SK-N-SH (cell line): ENCODE results near the gene SLC30A10. TPM values are rescaled to one million over a fixed set of nuclear protein-coding genes. Genes with fewer than 3 reads are reported as not detected.

ENCODE experiments used
- CTCF ChIA-PET: fragments of 300-600, 350-600 bp; formaldehyde crosslinking; extraction: SDS; loops from one replicate; lab custom pipeline; 2021; lab: Yijun Ruan, JAX
- POLR2A ChIA-PET: fragments of 350-600 bp; sonication (Branson Sonifier 250); formaldehyde crosslinking; extraction: SDS; loops from one replicate; lab custom pipeline; 2020; ENCODE audit warnings: antibody characterized with exemption, inconsistent platforms; lab: Yijun Ruan, JAX
- DNase-seq: peaks from one replicate; pipeline ENCODE4 v3.0.0; 2012
- H2AFZ ChIP-seq: fragments of 200-600 bp; sonication (generic); 2 replicates; pipeline ENCODE4 v1.8.1; 2016; ENCODE audit warnings: antibody characterized with exemption, mild to moderate bottlenecking, low read depth
- H3F3A ChIP-seq: fragments of 200-600 bp; sonication (generic); replicated peaks from 2 replicates; pipeline ENCODE3; 2016; ENCODE audit warnings: antibody characterized with exemption, mild to moderate bottlenecking; ENCODE audit not compliant: insufficient read depth
- H3K27ac ChIP-seq, 2 experiments: fragments of 200-500 bp in 1 of 2; fragments of 200-600 bp in 1 of 2; sonication (Bioruptor generic) in 1 of 2; sonication (generic), shearing (Covaris generic) in 1 of 2; 2 replicates each; pipeline versions ENCODE4 v1.5.1 to v1.6.1; 2014 to 2016; ENCODE audit warnings: low read depth in 2 of 2, inconsistent platforms in 1 of 2, low read length in 1 of 2, mild to moderate bottlenecking in 1 of 2, mixed read lengths in 1 of 2
- H3K27me3 ChIP-seq: fragments of 200-600 bp; sonication (generic), shearing (Covaris generic); 2 replicates; pipeline ENCODE4 v1.6.1; 2016; ENCODE audit warnings: mixed run types; ENCODE audit not compliant: insufficient read depth
- H3K36me3 ChIP-seq, 2 experiments: fragments of 200-500 bp in 1 of 2; fragments of 200-600 bp in 1 of 2; sonication (Bioruptor generic) in 1 of 2; sonication (generic) in 1 of 2; replicated peaks in 1 of 2; 2 replicates each; pipeline versions ENCODE3 to v1.5.1; 2014 to 2016; ENCODE audit warnings: low read length in 1 of 2, mild to moderate bottlenecking in 1 of 2; ENCODE audit not compliant: insufficient read depth in 2 of 2, control insufficient read depth in 1 of 2
- H3K4me1 ChIP-seq, 2 experiments: fragments of 200-500 bp in 1 of 2; fragments of 200-600 bp in 1 of 2; sonication (Bioruptor generic) in 1 of 2; sonication (generic), shearing (Covaris generic) in 1 of 2; 2 replicates each; pipeline versions ENCODE4 v1.5.1 to v1.6.1; 2014 to 2016; ENCODE audit warnings: low read depth in 1 of 2, low read length in 1 of 2, mixed run types in 1 of 2; ENCODE audit not compliant: insufficient read depth in 2 of 2, control insufficient read depth in 1 of 2
- H3K4me2 ChIP-seq: fragments of 200-600 bp; sonication (generic), shearing (Covaris generic); 2 replicates; pipeline ENCODE4 v1.6.1; 2017; ENCODE audit warnings: mixed run types
- H3K4me3 ChIP-seq, 2 experiments: fragments of 200-500 bp in 1 of 2; fragments of 200-600 bp in 1 of 2; sonication (Bioruptor generic) in 1 of 2; sonication (generic), shearing (Covaris generic) in 1 of 2; 2 replicates each; pipeline versions ENCODE4 v1.5.1 to v1.8.1; 2014 to 2016; ENCODE audit warnings: low read depth in 2 of 2, inconsistent platforms in 1 of 2, low read length in 1 of 2, mild to moderate bottlenecking in 1 of 2, mixed read lengths in 1 of 2, moderate library complexity in 1 of 2
- H3K79me2 ChIP-seq: fragments of 200-600 bp; sonication (generic); 2 replicates; pipeline ENCODE4 v1.8.1; 2017; ENCODE audit warnings: mild to moderate bottlenecking; ENCODE audit not compliant: insufficient read depth
- H3K9ac ChIP-seq: fragments of 200-600 bp; sonication (generic); 2 replicates; pipeline ENCODE4 v1.6.1; 2017; ENCODE audit warnings: mixed run types
- H3K9me2 ChIP-seq: fragments of 200-600 bp; sonication (generic); 2 replicates; pipeline ENCODE4 v1.6.1; 2017; ENCODE audit warnings: mixed run types
- H3K9me3 ChIP-seq: fragments of 200-600 bp; sonication (generic); 2 replicates; pipeline ENCODE4 v1.6.1; 2017; ENCODE audit warnings: mixed run types, mild to moderate bottlenecking, moderate library complexity
- H4K20me1 ChIP-seq: fragments of 200-600 bp; sonication (generic); 2 replicates; pipeline ENCODE4 v1.6.1; 2017; ENCODE audit warnings: mild to moderate bottlenecking, mixed run types; ENCODE audit not compliant: insufficient read depth
- CHD2 ChIP-seq: fragments of 150-350 bp; IDR thresholded peaks from 2 replicates; pipeline ENCODE4 v1.6.1; 2018; ENCODE audit warnings: low read length; ENCODE audit not compliant: partially characterized antibody
- EP300 ChIP-seq, 2 experiments: IDR thresholded peaks; 2 replicates each; pipeline versions ENCODE4 v1.4.0 to v1.6.1; 2012; ENCODE audit warnings: borderline replicate concordance in 1 of 2, low read depth in 1 of 2, low read length in 1 of 2
- FOXJ3 ChIP-seq: sonication (generic); formaldehyde crosslinking; IDR thresholded peaks from 2 replicates; pipeline ENCODE4 v1.5.1; 2020; ENCODE audit warnings: mild to moderate bottlenecking, missing genetic modification reagents
- GATA2 ChIP-seq: sonication (generic); formaldehyde crosslinking; IDR thresholded peaks from 2 replicates; pipeline ENCODE4 v1.5.0; 2020; ENCODE audit warnings: mild to moderate bottlenecking, missing genetic modification reagents
- IRF3 ChIP-seq: fragments of 150-350 bp; IDR thresholded peaks from 2 replicates; pipeline ENCODE4 v1.6.1; 2016; ENCODE audit warnings: mild to moderate bottlenecking, low read depth, low read length
- JUND ChIP-seq: IDR thresholded peaks from 2 replicates; pipeline ENCODE4 v1.4.0; 2012
- MEF2A ChIP-seq: IDR thresholded peaks from 2 replicates; pipeline ENCODE4 v1.4.0; 2012; ENCODE audit warnings: low read depth, borderline replicate concordance
- MXI1 ChIP-seq: IDR thresholded peaks from 2 replicates; pipeline ENCODE4 v1.6.1; 2012; ENCODE audit warnings: mild to moderate bottlenecking, low read depth, low read length, improper control_type of control experiment
- NFIC ChIP-seq: IDR thresholded peaks from 2 replicates; pipeline ENCODE4 v1.4.0; 2012; ENCODE audit warnings: borderline replicate concordance
- NRF1 ChIP-seq: IDR thresholded peaks from 2 replicates; pipeline ENCODE4 v1.6.1; 2012; ENCODE audit warnings: low read depth, mild to moderate bottlenecking, low read length
- PBX3 ChIP-seq: IDR thresholded peaks from 2 replicates; pipeline ENCODE4; 2012
- POLR2AphosphoS5 ChIP-seq: IDR thresholded peaks from 2 replicates; pipeline ENCODE4 v1.6.1; 2012; ENCODE audit warnings: low read depth, low read length
- RAD21 ChIP-seq: IDR thresholded peaks from 2 replicates; pipeline ENCODE4 v1.6.1; 2012; ENCODE audit warnings: mild to moderate bottlenecking, low read length
- RFX5 ChIP-seq: IDR thresholded peaks from 2 replicates; pipeline ENCODE4 v1.6.1; 2012; ENCODE audit warnings: mild to moderate bottlenecking, improper control_type of control experiment, low read length
- RXRA ChIP-seq: IDR thresholded peaks from 2 replicates; pipeline ENCODE4 v1.4.0; 2012; ENCODE audit warnings: low read depth, mild to moderate bottlenecking, borderline replicate concordance
- SMC3 ChIP-seq: IDR thresholded peaks from 2 replicates; pipeline ENCODE4 v1.6.1; 2012; ENCODE audit warnings: low read depth, low read length, improper control_type of control experiment
- TCF12 ChIP-seq: IDR thresholded peaks from 2 replicates; pipeline ENCODE4 v1.4.0; 2012
- WGBS: methylation state at CpG from one replicate; pipeline ENCODE4 v1.1.6; 2017; ENCODE audit warnings: low lambda C conversion rate; 5-methylcytosine and 5-hydroxymethylcytosine counted together
- polyA plus RNA-seq, 3 experiments: library from polyadenylated mRNA; depleted of rRNA; stranded (reverse); fragments of >200 nt; gene quantifications; 2 replicates each; pipeline ENCODE4 v1.2.3, GENCODE V29; 2012
- TF ChIP-seq, protein P1 (sequence below): IDR thresholded peaks from 2 replicates; pipeline ENCODE4 v1.4.0; 2012; ENCODE audit warnings: low read depth, borderline replicate concordance
- TF ChIP-seq, protein P2 (sequence below): IDR thresholded peaks from 2 replicates; pipeline ENCODE4 v1.4.0; 2012; ENCODE audit warnings: low read depth

The SLC30A10 gene
- polyA plus RNA-seq, 1 of the 3 experiments (the other 2 are of a cell fraction): 0.02 TPM

- CTCF ChIA-PET: no interaction called here
Observed at GRCh38 chr1:219882755-219883154, 45.6 kb downstream of the SLC30A10 start.

GRCh38 chr1:219882096-219882495 lies 46.3 kb downstream of the SLC30A10 start:
- Histone ChIP-seq H3K27ac (no peak overlapping the region), H3K4me1 (peaks cover 0 to 3% of the 10 kb centered on the region in 2 experiments; a peak in 2 of 4 replicates), H3K9me2 (no peaks in the 10 kb centered on the region), H3K9ac (no peak overlapping the region), H2AFZ (no peak overlapping the region), H3K4me3 (no peak overlapping the region), H4K20me1 (no peaks in the 10 kb centered on the region), H3K36me3 (no peaks in the 10 kb centered on the region), H3K79me2 (no peaks in the 10 kb centered on the region), H3K27me3 (no peaks in the 10 kb centered on the region), H3K9me3 (no peaks in the 10 kb centered on the region), H3F3A (no peaks in the 10 kb centered on the region)
- ChIA-PET POLR2A (no interaction called here), CTCF (no interaction called here)
- WGBS: 80% methylated on average over 3 of the region's 3 CpGs
- no peak for DNase-seq
- TF ChIP-seq IRF3: no peak
- no peak for TF ChIP-seq PBX3
- TF ChIP-seq RXRA: no peak
- no peak for TF ChIP-seq TCF12
- TF ChIP-seq MXI1: no peak
- TF ChIP-seq EP300 (IDR thresholded peaks at IDR 0.05; ENCODE audit: borderline replicate concordance in 1 of 2, low read depth in 1 of 2, low read length in 1 of 2): no peak
- TF ChIP-seq, protein P1, sequence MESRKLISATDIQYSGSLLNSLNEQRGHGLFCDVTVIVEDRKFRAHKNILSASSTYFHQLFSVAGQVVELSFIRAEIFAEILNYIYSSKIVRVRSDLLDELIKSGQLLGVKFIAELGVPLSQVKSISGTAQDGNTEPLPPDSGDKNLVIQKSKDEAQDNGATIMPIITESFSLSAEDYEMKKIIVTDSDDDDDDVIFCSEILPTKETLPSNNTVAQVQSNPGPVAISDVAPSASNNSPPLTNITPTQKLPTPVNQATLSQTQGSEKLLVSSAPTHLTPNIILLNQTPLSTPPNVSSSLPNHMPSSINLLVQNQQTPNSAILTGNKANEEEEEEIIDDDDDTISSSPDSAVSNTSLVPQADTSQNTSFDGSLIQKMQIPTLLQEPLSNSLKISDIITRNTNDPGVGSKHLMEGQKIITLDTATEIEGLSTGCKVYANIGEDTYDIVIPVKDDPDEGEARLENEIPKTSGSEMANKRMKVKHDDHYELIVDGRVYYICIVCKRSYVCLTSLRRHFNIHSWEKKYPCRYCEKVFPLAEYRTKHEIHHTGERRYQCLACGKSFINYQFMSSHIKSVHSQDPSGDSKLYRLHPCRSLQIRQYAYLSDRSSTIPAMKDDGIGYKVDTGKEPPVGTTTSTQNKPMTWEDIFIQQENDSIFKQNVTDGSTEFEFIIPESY: no peak
- no peak for TF ChIP-seq NRF1
- TF ChIP-seq SMC3: no peak
- TF ChIP-seq, all 33 proteins: peak for 0
- H3K4me2 ChIP-seq: no peak overlapping the region

More at GRCh38 chr1:219882755-219883154, 45.6 kb downstream of the SLC30A10 start:
- Histone ChIP-seq H3K27me3 (no peaks in the 10 kb centered on the region), H3F3A (no peaks in the 10 kb centered on the region), H3K36me3 (no peaks in the 10 kb centered on the region), H3K9me2 (no peaks in the 10 kb centered on the region), H3K79me2 (no peaks in the 10 kb centered on the region), H3K9me3 (no peaks in the 10 kb centered on the region), H4K20me1 (no peaks in the 10 kb centered on the region), H3K27ac (no peak overlapping the region), H3K4me3 (no peak overlapping the region), H2AFZ (no peak overlapping the region), H3K9ac (no peak overlapping the region), H3K4me1 (peaks cover 0 to 3% of the 10 kb centered on the region in 2 experiments; a peak in 2 of 4 replicates), H3K4me2 (no peak overlapping the region)
- TF ChIP-seq FOXJ3 (CRISPR knock-in tag) (no peak), MEF2A (no peak), JUND (no peak), CHD2 (no peak), POLR2AphosphoS5 (no peak), SMC3 (no peak), RFX5 (no peak), RAD21 (no peak), GATA2 (CRISPR knock-in tag) (no peak), MXI1 (no peak), NRF1 (no peak), NFIC (no peak)
- TF ChIP-seq, protein P2, sequence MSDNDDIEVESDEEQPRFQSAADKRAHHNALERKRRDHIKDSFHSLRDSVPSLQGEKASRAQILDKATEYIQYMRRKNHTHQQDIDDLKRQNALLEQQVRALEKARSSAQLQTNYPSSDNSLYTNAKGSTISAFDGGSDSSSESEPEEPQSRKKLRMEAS: no peak
- POLR2A ChIA-PET: no interaction called here
- 38% methylated on average over 3 of the region's 3 CpGs for WGBS
- DNase-seq: no peak
